ENCODE data around the gene SLC37A2. TPM values are rescaled to one million over a fixed set of nuclear protein-coding genes. Genes with fewer than 3 reads are reported as not detected.

SLC37A2 gene
- total RNA-seq, 4 donors from 2014 or later = 6.6 to 12.9 (median 8.9) TPM

DNA sequence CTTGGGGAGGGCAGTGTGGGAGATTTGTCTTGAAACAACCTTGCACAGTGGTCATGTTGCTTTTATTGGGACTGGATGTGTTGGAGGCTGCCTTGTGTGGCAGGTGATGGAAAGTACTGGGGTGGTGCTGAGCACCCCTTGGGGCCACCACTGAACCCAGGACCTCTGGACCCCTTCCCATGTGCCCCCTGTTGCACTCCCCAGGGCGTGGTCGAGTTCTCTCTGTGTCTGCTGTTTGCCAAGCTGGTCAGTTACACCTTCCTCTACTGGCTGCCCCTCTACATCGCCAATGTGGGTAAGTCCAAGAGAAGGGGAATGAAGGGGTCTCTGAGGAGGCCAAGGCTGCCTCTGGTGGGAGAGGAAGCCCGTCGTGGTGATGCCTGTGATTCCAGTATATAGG lies 18.9 kb downstream of the SLC37A2 start:
- no peak overlapping the region for H3K4me3 ChIP-seq
- intact Hi-C loops (cut with DNase I) = no loop called here
- H3K27me3 ChIP-seq = peaks cover 0 to 63% (median 0%) of the 10 kb centered on the region in 4 donors
- WGBS = 89% methylated on average over 5 of the region's 5 CpGs
- H3K4me1 ChIP-seq = no peaks in the 10 kb centered on the region
- H3K9me3 ChIP-seq = no peaks in the 10 kb centered on the region
- no peak for TF ChIP-seq POLR2AphosphoS5 (IDR thresholded peaks at IDR 0.05)
- TF ChIP-seq EP300 (IDR thresholded peaks at IDR 0.05) = no peak
- TF ChIP-seq, protein P1, sequence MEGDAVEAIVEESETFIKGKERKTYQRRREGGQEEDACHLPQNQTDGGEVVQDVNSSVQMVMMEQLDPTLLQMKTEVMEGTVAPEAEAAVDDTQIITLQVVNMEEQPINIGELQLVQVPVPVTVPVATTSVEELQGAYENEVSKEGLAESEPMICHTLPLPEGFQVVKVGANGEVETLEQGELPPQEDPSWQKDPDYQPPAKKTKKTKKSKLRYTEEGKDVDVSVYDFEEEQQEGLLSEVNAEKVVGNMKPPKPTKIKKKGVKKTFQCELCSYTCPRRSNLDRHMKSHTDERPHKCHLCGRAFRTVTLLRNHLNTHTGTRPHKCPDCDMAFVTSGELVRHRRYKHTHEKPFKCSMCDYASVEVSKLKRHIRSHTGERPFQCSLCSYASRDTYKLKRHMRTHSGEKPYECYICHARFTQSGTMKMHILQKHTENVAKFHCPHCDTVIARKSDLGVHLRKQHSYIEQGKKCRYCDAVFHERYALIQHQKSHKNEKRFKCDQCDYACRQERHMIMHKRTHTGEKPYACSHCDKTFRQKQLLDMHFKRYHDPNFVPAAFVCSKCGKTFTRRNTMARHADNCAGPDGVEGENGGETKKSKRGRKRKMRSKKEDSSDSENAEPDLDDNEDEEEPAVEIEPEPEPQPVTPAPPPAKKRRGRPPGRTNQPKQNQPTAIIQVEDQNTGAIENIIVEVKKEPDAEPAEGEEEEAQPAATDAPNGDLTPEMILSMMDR (IDR thresholded peaks at IDR 0.05) = no peak
- no peak for TF ChIP-seq POLR2A (IDR thresholded peaks at IDR 0.05; ENCODE audit: low read depth)
- DNase-seq (ENCODE audit: extremely low spot score) = no peak
- no peaks in the 10 kb centered on the region for H3K36me3 ChIP-seq
- H3K27ac ChIP-seq (replicated peaks in 1 of 4) = no peak overlapping the region

DNA sequence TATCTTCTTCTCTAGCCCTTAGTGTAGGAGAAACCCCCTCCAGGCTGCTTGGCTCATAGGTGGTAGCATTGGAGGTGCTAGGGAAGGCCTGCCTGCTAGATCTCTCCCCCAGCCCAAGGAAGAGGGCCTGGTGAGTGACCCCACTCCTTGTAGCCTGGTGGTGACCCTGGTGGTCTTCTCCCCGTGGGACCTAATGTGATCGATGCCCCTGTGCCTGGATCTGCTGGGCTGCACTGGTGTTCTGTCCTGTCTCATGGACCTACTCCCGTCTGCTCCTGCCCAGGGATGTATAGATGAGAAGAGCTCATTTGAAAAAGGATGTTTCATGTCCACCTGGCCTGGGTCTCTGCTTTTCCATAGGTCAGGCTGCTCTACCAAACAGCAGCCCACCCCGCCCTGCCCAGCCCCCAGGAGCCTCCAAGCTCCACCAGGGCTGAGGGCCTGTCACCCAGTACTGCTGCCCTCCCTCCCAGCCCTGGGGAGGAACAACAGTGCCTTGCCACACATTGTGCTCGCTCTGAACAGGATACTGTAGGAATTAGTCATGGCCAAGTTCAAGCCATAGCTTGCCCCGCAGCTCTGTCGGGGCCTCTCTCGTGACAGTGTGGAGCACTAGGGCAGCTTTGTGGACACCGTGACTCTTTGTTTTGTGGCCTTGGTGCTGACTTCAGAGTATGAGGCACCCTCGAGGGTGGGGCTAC lies 19.7 kb downstream of the SLC37A2 start:
- no peak for DNase-seq (ENCODE audit: extremely low spot score)
- no peaks in the 10 kb centered on the region for H3K9me3 ChIP-seq
- WGBS = 76% methylated on average over 5 of the region's 10 CpGs
- intact Hi-C loops (cut with DNase I) = no loop called here
- H3K27me3 ChIP-seq = peaks cover 0 to 58% (median 0%) of the 10 kb centered on the region in 4 donors
- H3K36me3 ChIP-seq = no peaks in the 10 kb centered on the region
- no peak overlapping the region for H3K27ac ChIP-seq (replicated peaks in 1 of 4)
- TF ChIP-seq POLR2AphosphoS5 (IDR thresholded peaks at IDR 0.05) = no peak
- TF ChIP-seq, protein P1 (IDR thresholded peaks at IDR 0.05) = no peak
- H3K4me3 ChIP-seq = no peak overlapping the region
- H3K4me1 ChIP-seq = no peaks in the 10 kb centered on the region

DNA sequence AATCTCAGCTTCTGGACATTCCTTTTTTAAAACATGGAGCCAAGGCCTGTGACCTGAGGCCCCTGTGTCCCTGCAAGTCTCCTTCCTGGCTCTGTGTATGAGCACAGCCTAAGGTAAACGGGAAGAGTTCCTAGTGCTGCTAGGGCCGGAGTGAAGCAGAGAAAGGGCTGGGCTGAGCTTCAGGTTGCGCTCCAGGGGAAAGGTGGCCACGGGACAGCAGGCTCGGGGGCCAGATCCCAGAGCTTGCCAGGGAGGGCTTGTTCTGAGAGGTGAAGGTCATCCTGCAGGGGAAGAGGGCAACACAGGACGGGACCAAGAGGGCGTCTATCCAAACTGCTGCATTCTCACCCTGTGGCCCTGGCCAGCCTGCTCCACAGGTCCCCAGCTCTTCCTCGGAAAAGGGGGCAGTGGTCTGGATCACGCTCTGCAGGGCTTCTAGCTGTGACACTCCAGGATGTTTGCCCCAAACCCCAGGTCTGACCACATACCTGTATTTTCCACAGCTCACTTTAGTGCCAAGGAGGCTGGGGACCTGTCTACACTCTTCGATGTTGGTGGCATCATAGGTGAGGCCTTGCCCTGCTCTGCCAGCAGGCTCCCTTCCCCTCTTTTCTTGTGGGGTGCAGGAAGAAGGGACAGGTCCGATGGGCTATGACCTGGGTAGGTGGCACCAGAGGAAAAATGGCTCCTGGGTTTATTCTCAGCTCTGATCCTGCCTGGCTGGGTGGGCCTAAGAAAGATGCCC lies 20.4 kb downstream of the SLC37A2 start:
- intact Hi-C loops (cut with DNase I) = no loop called here
- H3K27ac ChIP-seq (replicated peaks in 1 of 4) = no peak overlapping the region
- peaks cover 0 to 55% (median 0%) of the 10 kb centered on the region in 4 donors for H3K27me3 ChIP-seq
- H3K36me3 ChIP-seq = no peaks in the 10 kb centered on the region
- H3K4me1 ChIP-seq = no peaks in the 10 kb centered on the region
- no peak overlapping the region for H3K4me3 ChIP-seq
- no peak for DNase-seq (ENCODE audit: extremely low spot score)
- 72% methylated on average over 11 of the region's 11 CpGs for WGBS
- no peaks in the 10 kb centered on the region for H3K9me3 ChIP-seq
- TF ChIP-seq EP300 (IDR thresholded peaks at IDR 0.05) = no peak
- TF ChIP-seq, protein P1 (IDR thresholded peaks at IDR 0.05) = no peak
- TF ChIP-seq POLR2AphosphoS5 (IDR thresholded peaks at IDR 0.05) = no peak
- TF ChIP-seq POLR2A (IDR thresholded peaks at IDR 0.05; ENCODE audit: low read depth) = no peak

DNA sequence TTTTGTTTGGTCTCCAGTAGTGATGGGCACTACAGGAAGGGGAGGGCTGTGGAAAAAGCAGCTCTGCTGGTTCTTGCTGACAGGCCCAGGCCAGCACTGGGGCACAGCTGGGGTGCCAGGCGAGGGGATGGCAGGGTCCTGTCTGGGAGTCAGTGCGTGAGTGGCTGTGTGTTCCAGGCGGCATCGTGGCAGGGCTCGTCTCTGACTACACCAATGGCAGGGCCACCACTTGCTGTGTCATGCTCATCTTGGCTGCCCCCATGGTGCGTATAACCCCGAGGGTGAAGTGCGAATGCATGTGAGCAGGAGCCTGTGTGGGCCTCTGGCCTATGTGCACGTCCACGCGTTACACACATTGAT lies 20.9 kb downstream of the SLC37A2 start:
- Histone ChIP-seq H3K4me3 (no peak overlapping the region), H3K27ac (replicated peaks in 1 of 4) (no peak overlapping the region), H3K4me1 (no peaks in the 10 kb centered on the region), H3K27me3 (peaks cover 0 to 55% (median 0%) of the 10 kb centered on the region in 4 donors), H3K9me3 (no peaks in the 10 kb centered on the region), H3K36me3 (no peaks in the 10 kb centered on the region)
- DNase-seq (ENCODE audit: extremely low spot score) = no peak
- intact Hi-C loops (cut with DNase I) = no loop called here
- TF ChIP-seq POLR2A (IDR thresholded peaks at IDR 0.05; ENCODE audit: low read depth) (no peak), EP300 (IDR thresholded peaks at IDR 0.05) (no peak), POLR2AphosphoS5 (IDR thresholded peaks at IDR 0.05) (no peak)
- TF ChIP-seq, protein P1 (IDR thresholded peaks at IDR 0.05) = no peak
- WGBS = 92% methylated on average over 10 of the region's 11 CpGs
